ENCODE data around the gene ANKRD33B.

Gene ANKRD33B

GRCh38 chr5:10705747-10706146 lies 141.9 kb downstream of the ANKRD33B start:
- DNase-seq, result no peak

GRCh38 chr5:10706326-10706725 lies 142.5 kb downstream of the ANKRD33B start:
- no peak for DNase-seq

Data from CD4-positive, alpha-beta T cell treated with Interferon alpha-2 for 1 hour (primary cell).